SK-N-SH (cell line): ENCODE data around the gene PHLPP1. TPM values are rescaled to one million over a fixed set of nuclear protein-coding genes. Genes with fewer than 3 reads are reported as not detected.

Source experiments
- CTCF ChIA-PET: fragments of 300-600, 350-600 bp; formaldehyde crosslinking; extraction: SDS; loops from one replicate; lab custom pipeline; 2021; lab: Yijun Ruan, JAX
- POLR2A ChIA-PET: fragments of 350-600 bp; sonication (Branson Sonifier 250); formaldehyde crosslinking; extraction: SDS; loops from one replicate; lab custom pipeline; 2020; ENCODE audit warnings: antibody characterized with exemption, inconsistent platforms; lab: Yijun Ruan, JAX
- DNase-seq: peaks from one replicate; pipeline ENCODE4 v3.0.0; 2012
- H2AFZ ChIP-seq: fragments of 200-600 bp; sonication (generic); 2 replicates; pipeline ENCODE4 v1.8.1; 2016; ENCODE audit warnings: antibody characterized with exemption, mild to moderate bottlenecking, low read depth
- H3F3A ChIP-seq: fragments of 200-600 bp; sonication (generic); replicated peaks from 2 replicates; pipeline ENCODE3; 2016; ENCODE audit warnings: antibody characterized with exemption, mild to moderate bottlenecking; ENCODE audit not compliant: insufficient read depth
- H3K27ac ChIP-seq, 2 experiments: fragments of 200-500 bp in 1 of 2; fragments of 200-600 bp in 1 of 2; sonication (Bioruptor generic) in 1 of 2; sonication (generic), shearing (Covaris generic) in 1 of 2; 2 replicates each; pipeline versions ENCODE4 v1.5.1 to v1.6.1; 2014 to 2016; ENCODE audit warnings: low read depth in 2 of 2, inconsistent platforms in 1 of 2, low read length in 1 of 2, mild to moderate bottlenecking in 1 of 2, mixed read lengths in 1 of 2
- H3K27me3 ChIP-seq: fragments of 200-600 bp; sonication (generic), shearing (Covaris generic); 2 replicates; pipeline ENCODE4 v1.6.1; 2016; ENCODE audit warnings: mixed run types; ENCODE audit not compliant: insufficient read depth
- H3K36me3 ChIP-seq, 2 experiments: fragments of 200-500 bp in 1 of 2; fragments of 200-600 bp in 1 of 2; sonication (Bioruptor generic) in 1 of 2; sonication (generic) in 1 of 2; replicated peaks in 1 of 2; 2 replicates each; pipeline versions ENCODE3 to v1.5.1; 2014 to 2016; ENCODE audit warnings: low read length in 1 of 2, mild to moderate bottlenecking in 1 of 2; ENCODE audit not compliant: insufficient read depth in 2 of 2, control insufficient read depth in 1 of 2
- H3K4me1 ChIP-seq, 2 experiments: fragments of 200-500 bp in 1 of 2; fragments of 200-600 bp in 1 of 2; sonication (Bioruptor generic) in 1 of 2; sonication (generic), shearing (Covaris generic) in 1 of 2; 2 replicates each; pipeline versions ENCODE4 v1.5.1 to v1.6.1; 2014 to 2016; ENCODE audit warnings: low read depth in 1 of 2, low read length in 1 of 2, mixed run types in 1 of 2; ENCODE audit not compliant: insufficient read depth in 2 of 2, control insufficient read depth in 1 of 2
- H3K4me2 ChIP-seq: fragments of 200-600 bp; sonication (generic), shearing (Covaris generic); 2 replicates; pipeline ENCODE4 v1.6.1; 2017; ENCODE audit warnings: mixed run types
- H3K4me3 ChIP-seq, 2 experiments: fragments of 200-500 bp in 1 of 2; fragments of 200-600 bp in 1 of 2; sonication (Bioruptor generic) in 1 of 2; sonication (generic), shearing (Covaris generic) in 1 of 2; 2 replicates each; pipeline versions ENCODE4 v1.5.1 to v1.8.1; 2014 to 2016; ENCODE audit warnings: low read depth in 2 of 2, inconsistent platforms in 1 of 2, low read length in 1 of 2, mild to moderate bottlenecking in 1 of 2, mixed read lengths in 1 of 2, moderate library complexity in 1 of 2
- H3K79me2 ChIP-seq: fragments of 200-600 bp; sonication (generic); 2 replicates; pipeline ENCODE4 v1.8.1; 2017; ENCODE audit warnings: mild to moderate bottlenecking; ENCODE audit not compliant: insufficient read depth
- H3K9ac ChIP-seq: fragments of 200-600 bp; sonication (generic); 2 replicates; pipeline ENCODE4 v1.6.1; 2017; ENCODE audit warnings: mixed run types
- H3K9me2 ChIP-seq: fragments of 200-600 bp; sonication (generic); 2 replicates; pipeline ENCODE4 v1.6.1; 2017; ENCODE audit warnings: mixed run types
- H3K9me3 ChIP-seq: fragments of 200-600 bp; sonication (generic); 2 replicates; pipeline ENCODE4 v1.6.1; 2017; ENCODE audit warnings: mixed run types, mild to moderate bottlenecking, moderate library complexity
- H4K20me1 ChIP-seq: fragments of 200-600 bp; sonication (generic); 2 replicates; pipeline ENCODE4 v1.6.1; 2017; ENCODE audit warnings: mild to moderate bottlenecking, mixed run types; ENCODE audit not compliant: insufficient read depth
- CHD2 ChIP-seq: fragments of 150-350 bp; IDR thresholded peaks from 2 replicates; pipeline ENCODE4 v1.6.1; 2018; ENCODE audit warnings: low read length; ENCODE audit not compliant: partially characterized antibody
- ELF1 ChIP-seq: IDR thresholded peaks from 2 replicates; pipeline ENCODE4 v1.4.0; 2012
- EP300 ChIP-seq, 2 experiments: IDR thresholded peaks; 2 replicates each; pipeline versions ENCODE4 v1.4.0 to v1.6.1; 2012; ENCODE audit warnings: borderline replicate concordance in 1 of 2, low read depth in 1 of 2, low read length in 1 of 2
- EZH2phosphoT487 ChIP-seq: fragments of 200-600 bp; sonication (generic); IDR thresholded peaks from 2 replicates; pipeline ENCODE4 v1.6.1; 2017; ENCODE audit warnings: low read depth, mixed run types, mild to moderate bottlenecking, antibody characterized with exemption, moderate library complexity, borderline replicate concordance
- FOSL2 ChIP-seq: IDR thresholded peaks from 2 replicates; pipeline ENCODE4 v1.4.0; 2012; ENCODE audit warnings: low read depth, mild to moderate bottlenecking, moderate library complexity, borderline replicate concordance
- GATA2 ChIP-seq: sonication (generic); formaldehyde crosslinking; IDR thresholded peaks from 2 replicates; pipeline ENCODE4 v1.5.0; 2020; ENCODE audit warnings: mild to moderate bottlenecking, missing genetic modification reagents
- JUND ChIP-seq: IDR thresholded peaks from 2 replicates; pipeline ENCODE4 v1.4.0; 2012
- MAX ChIP-seq: IDR thresholded peaks from 2 replicates; pipeline ENCODE4 v1.4.0; 2012; ENCODE audit warnings: low read depth
- MXI1 ChIP-seq: IDR thresholded peaks from 2 replicates; pipeline ENCODE4 v1.6.1; 2012; ENCODE audit warnings: mild to moderate bottlenecking, low read depth, low read length, improper control_type of control experiment
- NFIC ChIP-seq: IDR thresholded peaks from 2 replicates; pipeline ENCODE4 v1.4.0; 2012; ENCODE audit warnings: borderline replicate concordance
- NRF1 ChIP-seq: IDR thresholded peaks from 2 replicates; pipeline ENCODE4 v1.6.1; 2012; ENCODE audit warnings: low read depth, mild to moderate bottlenecking, low read length
- POLR2AphosphoS5 ChIP-seq: IDR thresholded peaks from 2 replicates; pipeline ENCODE4 v1.6.1; 2012; ENCODE audit warnings: low read depth, low read length
- RFX5 ChIP-seq: IDR thresholded peaks from 2 replicates; pipeline ENCODE4 v1.6.1; 2012; ENCODE audit warnings: mild to moderate bottlenecking, improper control_type of control experiment, low read length
- RXRA ChIP-seq: IDR thresholded peaks from 2 replicates; pipeline ENCODE4 v1.4.0; 2012; ENCODE audit warnings: low read depth, mild to moderate bottlenecking, borderline replicate concordance
- TAF1 ChIP-seq: IDR thresholded peaks from 2 replicates; pipeline ENCODE4 v1.6.1; 2012; ENCODE audit warnings: low read depth, mild to moderate bottlenecking, low read length, moderate library complexity, borderline replicate concordance
- TCF12 ChIP-seq: IDR thresholded peaks from 2 replicates; pipeline ENCODE4 v1.4.0; 2012
- TEAD4 ChIP-seq: IDR thresholded peaks from 2 replicates; pipeline ENCODE4 v1.4.0; 2012; ENCODE audit warnings: mild to moderate bottlenecking, borderline replicate concordance; ENCODE audit not compliant: insufficient read depth
- USF1 ChIP-seq: IDR thresholded peaks from 2 replicates; pipeline ENCODE4 v1.4.0; 2012; ENCODE audit warnings: low read depth, borderline replicate concordance
- USF2 ChIP-seq: fragments of 150-350 bp; IDR thresholded peaks from 2 replicates; pipeline ENCODE4 v1.6.1; 2017; ENCODE audit warnings: antibody characterized with exemption, low read length, low read depth, borderline replicate concordance
- YY1 ChIP-seq: IDR thresholded peaks from 2 replicates; pipeline ENCODE4 v1.4.0; 2012; ENCODE audit warnings: low read depth, mild to moderate bottlenecking
- ZBTB33 ChIP-seq: IDR thresholded peaks from 2 replicates; pipeline ENCODE4 v1.4.0; 2012; ENCODE audit warnings: low read depth, borderline replicate concordance
- WGBS: methylation state at CpG from one replicate; pipeline ENCODE4 v1.1.6; 2017; ENCODE audit warnings: low lambda C conversion rate; 5-methylcytosine and 5-hydroxymethylcytosine counted together
- polyA plus RNA-seq, 3 experiments: library from polyadenylated mRNA; depleted of rRNA; stranded (reverse); fragments of >200 nt; gene quantifications; 2 replicates each; pipeline ENCODE4 v1.2.3, GENCODE V29; 2012

The PHLPP1 gene
- polyA plus RNA-seq, 1 of the 3 experiments (the other 2 are of a cell fraction): 4.6 TPM

GRCh38 chr18:62736077-62736855 lies 20.9 kb downstream of the PHLPP1 start:
- Histone ChIP-seq H3K27ac (no peak overlapping the region), H3K27me3 (no peaks in the 10 kb centered on the region), H2AFZ (no peak overlapping the region), H3K4me1 (no peaks in the 10 kb centered on the region; a peak in 2 of 4 replicates), H3K36me3 (peaks cover 0 to 11% of the 10 kb centered on the region in 2 experiments), H3K9me2 (no peaks in the 10 kb centered on the region), H3K4me3 (no peak overlapping the region), H3K9me3 (peaks cover 4% of the 10 kb centered on the region; the same call in 1 of the 2 replicates), H3K9ac (no peak overlapping the region), H3K79me2 (peaks cover 12% of the 10 kb centered on the region; the same call in 1 of the 2 replicates), H3F3A (no peaks in the 10 kb centered on the region), H4K20me1 (no peaks in the 10 kb centered on the region), H3K4me2 (no peak overlapping the region)
- 91% methylated on average over 4 of the region's 4 CpGs for WGBS
- DNase-seq: no peak
- TF ChIP-seq ZBTB33 (no peak), ELF1 (no peak), MXI1 (no peak), NFIC (no peak), MAX (no peak), NRF1 (no peak), GATA2 (CRISPR knock-in tag) (no peak), USF1 (no peak), CHD2 (no peak), TAF1 (no peak), YY1 (no peak)
- CTCF ChIA-PET: no interaction called here
- POLR2A ChIA-PET: no interaction called here

- CTCF ChIA-PET: no interaction called here
- Histone ChIP-seq H3K9ac (no peak overlapping the region), H3K4me1 (no peaks in the 10 kb centered on the region; a peak in 2 of 4 replicates), H3K79me2 (peaks cover 12% of the 10 kb centered on the region; the same call in 1 of the 2 replicates), H3K27me3 (no peaks in the 10 kb centered on the region), H3K27ac (no peak overlapping the region), H3K9me2 (no peaks in the 10 kb centered on the region), H3K36me3 (peaks cover 0 to 2% of the 10 kb centered on the region in 2 experiments), H3K4me2 (no peak overlapping the region), H4K20me1 (no peaks in the 10 kb centered on the region), H3K9me3 (no peaks in the 10 kb centered on the region), H2AFZ (no peak overlapping the region), H3K4me3 (no peak overlapping the region), H3F3A (no peaks in the 10 kb centered on the region)
- WGBS: 92% methylated on average over 6 of the region's 6 CpGs
- POLR2A ChIA-PET: no interaction called here
- no peak for DNase-seq
- TF ChIP-seq TAF1 (no peak), RFX5 (no peak), FOSL2 (no peak), POLR2AphosphoS5 (no peak), YY1 (no peak), RXRA (no peak), ZBTB33 (no peak), EP300 (IDR thresholded peaks at IDR 0.05; ENCODE audit: borderline replicate concordance in 1 of 2, low read depth in 1 of 2, low read length in 1 of 2) (no peak), TEAD4 (no peak), USF2 (no peak), NRF1 (no peak), EZH2phosphoT487 (no peak), JUND (no peak), TCF12 (no peak)
Measured at GRCh38 chr18:62737241-62737873, 22.0 kb downstream of the PHLPP1 start.
